Body of pancreas (tissue), 4 donors: ENCODE results near the gene TAGLN2. TPM values are rescaled to one million over a fixed set of nuclear protein-coding genes. Genes with fewer than 3 reads are reported as not detected.

Experiments
- ATAC-seq: fragments of 150-250 bp; one replicate; pipeline ENCODE4 v1.9.1; 2016
- DNase-seq, 4 donors: peaks; one replicate each; pipeline ENCODE4 v3.0.0-alpha.2; 2019
- H3K27ac ChIP-seq, 4 donors: fragments of 200-600 bp; sonication (generic); 1 replicate in 3 of 4; 2 replicates in 1 of 4; pipeline versions ENCODE4 v1.5.1 to v1.6.1; 2016 to 2019; ENCODE audit warnings: mild to moderate bottlenecking in 1 of 4, mixed read lengths in 1 of 4, moderate library complexity in 1 of 4
- H3K27me3 ChIP-seq, 2 donors: fragments of 200-600 bp; sonication (generic); one replicate each; pipeline ENCODE4 v1.6.0; 2016; ENCODE audit warnings: mild to moderate bottlenecking in 1 of 2
- H3K36me3 ChIP-seq, 2 donors: fragments of 200-600 bp; sonication (generic); replicated peaks in 1 of 2; 2 replicates each; pipeline ENCODE4 v1.5.1; 2016; ENCODE audit warnings: low read depth in 2 of 2; ENCODE audit not compliant: insufficient read depth in 1 of 2
- H3K4me1 ChIP-seq: fragments of 200-600 bp; sonication (generic); one replicate; pipeline ENCODE4 v1.6.0; 2016
- H3K4me3 ChIP-seq, 2 donors: fragments of 200-600 bp; sonication (generic); 1 replicate in 1 of 2; 2 replicates in 1 of 2; pipeline ENCODE4 v1.5.1; 2016 to 2019
- H3K9me3 ChIP-seq, 3 donors: fragments of 200-600 bp; sonication (generic); 1 replicate in 2 of 3; 2 replicates in 1 of 3; pipeline ENCODE4 v1.5.1; 2016
- POLR2A ChIP-seq, 3 donors: fragments of 450-650 bp; IDR thresholded peaks; one replicate each; pipeline ENCODE4 v1.6.1; 2016; ENCODE audit warnings: antibody characterized with exemption in 3 of 3, mild to moderate bottlenecking in 2 of 3
- WGBS, 2 donors: methylation state at CpG; one replicate each; pipeline ENCODE4 v1.1.5; 2017; 5-methylcytosine and 5-hydroxymethylcytosine counted together
- intact Hi-C: fragments of 100-400 bp; cut with DNase I; formaldehyde crosslinking; loops from one replicate; pipeline ENCODE4 v1.15.1; 2023
- total RNA-seq, 2 donors: library from RNA; depleted of rRNA; stranded (reverse); fragments of >200 nt; gene quantifications; one replicate each; pipeline ENCODE4 v1.1.0, GENCODE V29; 2016
- TF ChIP-seq, protein P1 (sequence below), 7 experiments: fragments of 450-650 bp in 4 of 7; fragments of 200-600 bp in 3 of 7; sonication (generic) in 3 of 7; IDR thresholded peaks; one replicate each; pipeline ENCODE4 v1.5.1; 2016 to 2019; ENCODE audit warnings: antibody characterized with exemption in 7 of 7

Gene TAGLN2
- total RNA-seq, 2 donors from 2014 or later, result 63.0 to 118 TPM

DNA sequence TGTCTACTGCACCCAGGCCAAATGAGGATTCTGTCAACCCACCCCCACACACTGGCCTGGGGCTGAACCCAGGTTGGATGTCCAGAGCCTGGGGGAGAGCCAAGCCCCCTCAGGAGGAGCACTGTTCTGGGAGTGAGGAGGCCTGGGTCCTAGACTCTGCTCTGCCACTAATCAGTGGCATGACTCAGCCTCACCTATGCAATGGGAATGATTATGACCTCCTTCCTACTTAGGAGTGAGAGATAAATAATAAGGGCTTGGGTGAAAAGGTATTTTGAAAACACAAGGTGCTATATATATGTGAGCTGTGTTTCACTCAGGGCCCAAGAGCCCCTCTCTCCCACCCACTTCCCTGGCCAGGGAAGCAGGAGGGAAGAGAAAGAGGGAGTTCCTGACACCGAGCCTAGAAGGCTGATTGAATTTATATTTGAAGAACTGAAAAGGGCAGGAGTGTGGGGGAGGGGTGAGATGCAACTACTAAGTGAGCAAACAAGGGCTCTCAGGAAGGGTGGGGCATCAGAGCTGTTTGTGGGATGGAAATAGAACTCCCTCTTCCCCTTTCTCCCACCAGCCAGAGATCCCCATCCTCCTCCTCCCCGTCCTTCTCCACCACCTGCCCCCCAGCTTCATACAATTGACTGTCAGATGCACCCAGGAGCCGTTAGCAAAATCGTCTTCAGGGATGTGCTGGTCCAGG lies 11.9 kb upstream of the TAGLN2 start:
- Histone ChIP-seq H3K27me3 (no peaks in the 10 kb centered on the region), H3K4me3 (no peak overlapping the region), H3K4me1 (peaks cover 8% of the 10 kb centered on the region), H3K9me3 (no peaks in the 10 kb centered on the region), H3K27ac (no peak overlapping the region), H3K36me3 (no peaks in the 10 kb centered on the region)
- ATAC-seq, result no peak
- no peak for DNase-seq
- intact Hi-C loops, result no loop called here
- WGBS, 2 donors, result 42 to 55% methylated on average over 4 of the region's 4 CpGs
- TF ChIP-seq, protein P1, sequence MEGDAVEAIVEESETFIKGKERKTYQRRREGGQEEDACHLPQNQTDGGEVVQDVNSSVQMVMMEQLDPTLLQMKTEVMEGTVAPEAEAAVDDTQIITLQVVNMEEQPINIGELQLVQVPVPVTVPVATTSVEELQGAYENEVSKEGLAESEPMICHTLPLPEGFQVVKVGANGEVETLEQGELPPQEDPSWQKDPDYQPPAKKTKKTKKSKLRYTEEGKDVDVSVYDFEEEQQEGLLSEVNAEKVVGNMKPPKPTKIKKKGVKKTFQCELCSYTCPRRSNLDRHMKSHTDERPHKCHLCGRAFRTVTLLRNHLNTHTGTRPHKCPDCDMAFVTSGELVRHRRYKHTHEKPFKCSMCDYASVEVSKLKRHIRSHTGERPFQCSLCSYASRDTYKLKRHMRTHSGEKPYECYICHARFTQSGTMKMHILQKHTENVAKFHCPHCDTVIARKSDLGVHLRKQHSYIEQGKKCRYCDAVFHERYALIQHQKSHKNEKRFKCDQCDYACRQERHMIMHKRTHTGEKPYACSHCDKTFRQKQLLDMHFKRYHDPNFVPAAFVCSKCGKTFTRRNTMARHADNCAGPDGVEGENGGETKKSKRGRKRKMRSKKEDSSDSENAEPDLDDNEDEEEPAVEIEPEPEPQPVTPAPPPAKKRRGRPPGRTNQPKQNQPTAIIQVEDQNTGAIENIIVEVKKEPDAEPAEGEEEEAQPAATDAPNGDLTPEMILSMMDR (IDR thresholded peaks at IDR 0.05), result no peak
- TF ChIP-seq POLR2A (IDR thresholded peaks at IDR 0.05), result no peak

DNA sequence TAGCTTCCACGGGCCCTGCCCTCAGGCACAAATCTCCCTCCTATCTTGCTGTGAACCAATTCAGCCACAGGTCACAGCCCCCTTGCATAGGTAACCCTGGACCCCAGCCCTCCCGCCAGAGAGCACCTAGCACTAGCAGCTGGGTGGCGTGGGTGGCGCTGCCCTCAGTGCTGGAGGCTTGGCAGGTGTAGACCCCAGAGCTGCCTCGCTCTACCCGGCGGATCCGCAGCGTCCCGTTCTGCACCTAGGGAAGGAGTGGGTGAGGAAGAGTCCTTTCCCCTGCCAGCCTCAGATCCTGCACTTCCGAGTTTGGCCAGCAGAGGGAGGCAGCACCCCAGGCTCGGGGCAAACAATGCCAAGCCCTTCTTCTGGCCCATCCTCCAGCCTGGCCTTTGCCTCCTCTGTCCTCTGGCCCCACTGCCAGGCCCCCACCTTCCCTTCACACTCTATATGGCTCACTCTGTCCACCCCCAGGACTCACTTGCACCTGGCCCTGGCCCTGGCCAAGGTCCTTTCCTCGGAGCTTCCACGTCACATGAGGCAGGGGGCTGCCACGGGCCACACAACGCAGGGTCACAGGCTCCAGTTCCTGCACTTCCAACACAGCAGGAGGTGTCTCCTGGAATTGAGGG lies 11.1 kb upstream of the TAGLN2 start:
- no peak overlapping the region for H3K4me3 ChIP-seq
- TF ChIP-seq, protein P1 (IDR thresholded peaks at IDR 0.05), result peak; percentile 89 to 99 (median 95)
- TF ChIP-seq POLR2A (IDR thresholded peaks at IDR 0.05), result no peak
- H3K27me3 ChIP-seq, result no peaks in the 10 kb centered on the region
- peak; percentile 68 to 83 (median 76) for DNase-seq
- H3K9me3 ChIP-seq, result no peaks in the 10 kb centered on the region
- ATAC-seq, result peak; percentile 85
- intact Hi-C loops, result no loop called here
- no peaks in the 10 kb centered on the region for H3K36me3 ChIP-seq
- H3K4me1 ChIP-seq, result peaks cover 8% of the 10 kb centered on the region
- WGBS, 2 donors, result 27 to 60% methylated on average over 6 to 16 of the region's 16 CpGs
- no peak overlapping the region for H3K27ac ChIP-seq

- no peaks in the 10 kb centered on the region for H3K27me3 ChIP-seq
- intact Hi-C loops, result loop anchor here (2.0 kb wide), 1 partner anchor 69 kb away; no protein-coding TSS in a partner anchor
- no peak for TF ChIP-seq POLR2A (IDR thresholded peaks at IDR 0.05)
- TF ChIP-seq, protein P1 (IDR thresholded peaks at IDR 0.05), result no peak
- no peaks in the 10 kb centered on the region for H3K36me3 ChIP-seq
- no peaks in the 10 kb centered on the region for H3K9me3 ChIP-seq
- ATAC-seq (no peak), DNase-seq (no peak)
- WGBS, 2 donors, result 64 to 73% methylated on average over 4 of the region's 4 CpGs
- no peak overlapping the region for H3K27ac ChIP-seq
- H3K4me3 ChIP-seq, result no peak overlapping the region
- peaks cover 8% of the 10 kb centered on the region for H3K4me1 ChIP-seq
These were observed 10.5 kb upstream of the TAGLN2 start for GRCh38 chr1:159935719-159936272.

GRCh38 chr1:159935305-159935704 lies 10.0 kb upstream of the TAGLN2 start:
- DNase-seq (no peak), ATAC-seq (no peak)
- H3K27ac ChIP-seq, result no peak overlapping the region
- 87% methylated on average over 10 to 11 of the region's 11 CpGs for WGBS, 2 donors
- TF ChIP-seq, protein P1 (IDR thresholded peaks at IDR 0.05), result no peak
- no peak for TF ChIP-seq POLR2A (IDR thresholded peaks at IDR 0.05)
- H3K4me1 ChIP-seq, result peaks cover 8% of the 10 kb centered on the region
- no peaks in the 10 kb centered on the region for H3K36me3 ChIP-seq
- H3K4me3 ChIP-seq, result no peak overlapping the region
- intact Hi-C loops, result loop anchor here (2.0 kb wide), 1 partner anchor 69 kb away; no protein-coding TSS in a partner anchor
- H3K27me3 ChIP-seq, result no peaks in the 10 kb centered on the region
- no peaks in the 10 kb centered on the region for H3K9me3 ChIP-seq
